SH-SY5Y (cell line): ENCODE data around the gene VAV2.

Source experiments
- GATA2 ChIP-seq: IDR thresholded peaks from 2 replicates; pipeline ENCODE4 v1.6.1; 2011; ENCODE audit warnings: mild to moderate bottlenecking, low read depth, low read length
- GATA3 ChIP-seq: IDR thresholded peaks from 2 replicates; pipeline ENCODE4 v1.6.1; 2011; ENCODE audit warnings: low read depth, mild to moderate bottlenecking, low read length, moderate library complexity

Gene VAV2

GRCh38 chr9:133954862-133955529 lies 37.1 kb downstream of the VAV2 start:
- no peak for TF ChIP-seq GATA3
- no peak for TF ChIP-seq GATA2

GRCh38 chr9:133953976-133954709 lies 38.0 kb downstream of the VAV2 start:
- TF ChIP-seq GATA3 (no peak), GATA2 (no peak)

GRCh38 chr9:133953621-133953975 lies 38.5 kb downstream of the VAV2 start:
- TF ChIP-seq GATA3 (no peak), GATA2 (no peak)

- no peak for TF ChIP-seq GATA3
Observed at GRCh38 chr9:133952598-133953550, 39.2 kb downstream of the VAV2 start.

GRCh38 chr9:133951265-133951664 lies 40.9 kb downstream of the VAV2 start:
- no peak for TF ChIP-seq GATA3
- no peak for TF ChIP-seq GATA2

- TF ChIP-seq GATA3 (no peak), GATA2 (no peak)
Observed at GRCh38 chr9:133950629-133951111, 41.5 kb downstream of the VAV2 start.

GRCh38 chr9:133950192-133950591 lies 41.9 kb downstream of the VAV2 start:
- TF ChIP-seq GATA3, result no peak
- TF ChIP-seq GATA2, result no peak

GRCh38 chr9:133949486-133950061 lies 42.5 kb downstream of the VAV2 start:
- no peak for TF ChIP-seq GATA2
- TF ChIP-seq GATA3, result no peak

GRCh38 chr9:133948561-133949485 lies 43.3 kb downstream of the VAV2 start:
- TF ChIP-seq GATA2 (no peak), GATA3 (no peak)

- TF ChIP-seq GATA3, result no peak
- no peak for TF ChIP-seq GATA2
Observed at GRCh38 chr9:133948131-133948530, 44.0 kb downstream of the VAV2 start.

- TF ChIP-seq GATA2 (no peak), GATA3 (no peak)
Observed at GRCh38 chr9:133946840-133947486, 45.2 kb downstream of the VAV2 start.

GRCh38 chr9:133945977-133946753 lies 46.0 kb downstream of the VAV2 start:
- TF ChIP-seq GATA2 (no peak), GATA3 (no peak)
